Body of pancreas (tissue), 4 donors: ENCODE data around the gene ULK4.

Experiments
- CTCF ChIP-seq, 7 experiments: fragments of 450-650 bp in 4 of 7; fragments of 200-600 bp in 3 of 7; sonication (generic) in 3 of 7; IDR thresholded peaks; one replicate each; pipeline ENCODE4 v1.5.1; 2016 to 2019; ENCODE audit warnings: antibody characterized with exemption in 7 of 7
- POLR2A ChIP-seq, 3 donors: fragments of 450-650 bp; IDR thresholded peaks; one replicate each; pipeline ENCODE4 v1.6.1; 2016; ENCODE audit warnings: antibody characterized with exemption in 3 of 3, mild to moderate bottlenecking in 2 of 3

GRCh38 chr3:41315126-41315525, 646.8 kb downstream of the ULK4 start:
- TF ChIP-seq CTCF (IDR thresholded peaks at IDR 0.05) = no peak
- no peak for TF ChIP-seq POLR2A (IDR thresholded peaks at IDR 0.05)
